ENCODE measurements around the gene NAPEPLD. TPM values are rescaled to one million over a fixed set of nuclear protein-coding genes. Genes with fewer than 3 reads are reported as not detected.

NAPEPLD gene
- total RNA-seq, 6 experiments from 2014 or later: 5.8 to 24.6 (median 8.1) TPM

DNA sequence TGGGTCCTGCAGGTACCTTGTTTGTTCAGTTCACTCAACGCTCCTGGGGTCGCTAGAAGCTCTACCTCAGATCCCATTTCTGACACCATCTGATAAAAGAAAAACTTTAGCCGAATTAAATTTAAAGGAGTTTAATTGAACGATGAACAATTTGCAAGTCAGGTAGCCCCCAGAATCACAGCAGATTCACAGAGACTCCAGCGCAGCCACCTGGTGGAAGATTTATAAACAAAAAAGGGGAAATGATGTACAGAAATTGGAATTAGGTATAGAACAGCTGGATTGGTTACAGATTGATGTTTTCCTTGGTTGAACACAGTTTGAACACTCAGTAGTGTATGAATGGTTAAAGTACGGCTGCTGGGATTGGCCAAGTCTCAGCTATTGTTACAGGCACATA, 97.4 kb downstream of the NAPEPLD start:
- Histone ChIP-seq H3K4me3 (no peak overlapping the region), H3K9me3 (no peaks in the 10 kb centered on the region), H3K4me1 (no peaks in the 10 kb centered on the region), H3K27ac (no peak overlapping the region), H3K36me3 (no peaks in the 10 kb centered on the region), H3K27me3 (no peaks in the 10 kb centered on the region)
- intact Hi-C loops (cut with DNase I): no loop called here
- no peak for DNase-seq
- ATAC-seq: no peak
- 82% methylated on average over 6 of the region's 6 CpGs for WGBS (ENCODE audit: insufficient coverage, low coverage, low lambda C conversion rate, missing lambda C conversion rate)
- no peak for TF ChIP-seq POLR2A (IDR thresholded peaks at IDR 0.05)
- TF ChIP-seq CTCF (IDR thresholded peaks at IDR 0.05): no peak

Other genes with a start within 250 kb of the NAPEPLD start
- gene LRRC17, start 236.1 kb downstream of the NAPEPLD start, total RNA-seq: 1 to 10 TPM in 3 of 6 experiments, under 1 TPM in 3; 0.64 to 1.8 (median 1.3) TPM
- under 1 TPM in 4 of 6 experiments, not detected in 2; 0.12 to 0.31 (median 0.20) TPM for gene FBXL13, start 74.3 kb downstream of the NAPEPLD start, total RNA-seq
- 10 to 100 TPM; 18.4 to 33.4 (median 22.8) TPM for gene ARMC10, start 74.0 kb downstream of the NAPEPLD start, total RNA-seq
- 10 to 100 TPM; 39.7 to 45.0 (median 44.0) TPM for gene PMPCB, start 148.3 kb upstream of the NAPEPLD start, total RNA-seq
- gene DNAJC2, start 195.7 kb upstream of the NAPEPLD start, total RNA-seq: 10 to 100 TPM in 4 of 6 experiments, 1 to 10 TPM in 2; 5.5 to 13.1 (median 11.0) TPM
- gene PSMC2, start 198.5 kb upstream of the NAPEPLD start, total RNA-seq: 10 to 100 TPM; 71.3 to 96.6 (median 78.2) TPM